ENCODE data around the gene ZNF264.

GRCh38 chr19:57191141-57192076 lies at the start of gene ZNF264:
- no peak for TF ChIP-seq GATA2 (IDR thresholded peaks at IDR 0.05; ENCODE audit: low read depth, low read length)
- TF ChIP-seq GATA3 (IDR thresholded peaks at IDR 0.05; ENCODE audit: low read depth, low read length): no peak
